Nephron (organoid): ENCODE results near the gene KIF1B.

Source experiments
- H3K27ac Mint-ChIP-seq, 3 experiments: 2 replicates each; pipeline ENCODE4 v1.8.0; 2020; ENCODE audit warnings: mixed read lengths in 3 of 3, mild to moderate bottlenecking in 2 of 3, moderate library complexity in 1 of 3
- H3K27me3 Mint-ChIP-seq: 2 replicates; pipeline ENCODE4 v1.8.0; 2021; ENCODE audit warnings: low read depth, mild to moderate bottlenecking, moderate library complexity, mixed read lengths
- H3K36me3 Mint-ChIP-seq: 2 replicates; pipeline ENCODE4 v1.8.0; 2020; ENCODE audit warnings: low read depth, mixed read lengths
- H3K4me1 Mint-ChIP-seq: 2 replicates; pipeline ENCODE4 v1.8.0; 2020; ENCODE audit warnings: mixed read lengths
- H3K4me3 Mint-ChIP-seq, 3 experiments: 2 replicates each; pipeline ENCODE4 v1.8.0; 2020; ENCODE audit warnings: mild to moderate bottlenecking in 3 of 3, mixed read lengths in 3 of 3, moderate library complexity in 2 of 3
- H3K9me3 Mint-ChIP-seq: 2 replicates; pipeline ENCODE4 v1.8.0; 2020; ENCODE audit warnings: mixed read lengths
- TF ChIP-seq, protein P1 (sequence below), 3 experiments: fragments of 200-600 bp; sonication (generic); IDR thresholded peaks; one replicate each; pipeline ENCODE4 v1.5.0; 2021; ENCODE audit warnings: antibody characterized with exemption in 3 of 3; ENCODE audit not compliant: unreplicated experiment in 3 of 3

The KIF1B gene

DNA sequence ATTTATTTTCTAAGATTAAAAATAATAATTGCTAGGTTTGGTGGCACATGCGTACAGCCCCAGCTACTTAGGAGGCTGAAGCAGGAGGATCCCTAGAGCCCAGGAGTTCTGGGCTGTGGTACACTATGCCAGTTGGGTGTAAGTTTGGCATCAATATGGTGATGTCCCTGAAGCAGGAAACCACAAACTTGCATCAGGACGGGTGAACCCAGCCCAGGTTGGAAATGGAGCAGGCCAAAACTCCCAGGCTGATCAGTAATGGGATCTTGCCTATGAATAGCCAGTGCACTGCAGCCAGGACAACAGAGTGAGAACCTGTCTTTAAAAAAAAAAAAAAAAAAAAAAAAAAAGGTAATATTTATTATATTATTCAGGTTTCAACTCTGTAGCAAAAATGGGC, 96.1 kb downstream of the KIF1B start:
- H3K27me3 Mint-ChIP-seq, result no peaks in the 10 kb centered on the region
- H3K27ac Mint-ChIP-seq, result no peak overlapping the region
- H3K36me3 Mint-ChIP-seq, result peaks cover 54% of the 10 kb centered on the region
- H3K4me3 Mint-ChIP-seq, result no peak overlapping the region
- peaks cover 28% of the 10 kb centered on the region for H3K4me1 Mint-ChIP-seq
- TF ChIP-seq, protein P1, sequence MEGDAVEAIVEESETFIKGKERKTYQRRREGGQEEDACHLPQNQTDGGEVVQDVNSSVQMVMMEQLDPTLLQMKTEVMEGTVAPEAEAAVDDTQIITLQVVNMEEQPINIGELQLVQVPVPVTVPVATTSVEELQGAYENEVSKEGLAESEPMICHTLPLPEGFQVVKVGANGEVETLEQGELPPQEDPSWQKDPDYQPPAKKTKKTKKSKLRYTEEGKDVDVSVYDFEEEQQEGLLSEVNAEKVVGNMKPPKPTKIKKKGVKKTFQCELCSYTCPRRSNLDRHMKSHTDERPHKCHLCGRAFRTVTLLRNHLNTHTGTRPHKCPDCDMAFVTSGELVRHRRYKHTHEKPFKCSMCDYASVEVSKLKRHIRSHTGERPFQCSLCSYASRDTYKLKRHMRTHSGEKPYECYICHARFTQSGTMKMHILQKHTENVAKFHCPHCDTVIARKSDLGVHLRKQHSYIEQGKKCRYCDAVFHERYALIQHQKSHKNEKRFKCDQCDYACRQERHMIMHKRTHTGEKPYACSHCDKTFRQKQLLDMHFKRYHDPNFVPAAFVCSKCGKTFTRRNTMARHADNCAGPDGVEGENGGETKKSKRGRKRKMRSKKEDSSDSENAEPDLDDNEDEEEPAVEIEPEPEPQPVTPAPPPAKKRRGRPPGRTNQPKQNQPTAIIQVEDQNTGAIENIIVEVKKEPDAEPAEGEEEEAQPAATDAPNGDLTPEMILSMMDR (IDR thresholded peaks at IDR 0.05; ENCODE audit: unreplicated experiment in 3 of 3), result no peak
- no peaks in the 10 kb centered on the region for H3K9me3 Mint-ChIP-seq

DNA sequence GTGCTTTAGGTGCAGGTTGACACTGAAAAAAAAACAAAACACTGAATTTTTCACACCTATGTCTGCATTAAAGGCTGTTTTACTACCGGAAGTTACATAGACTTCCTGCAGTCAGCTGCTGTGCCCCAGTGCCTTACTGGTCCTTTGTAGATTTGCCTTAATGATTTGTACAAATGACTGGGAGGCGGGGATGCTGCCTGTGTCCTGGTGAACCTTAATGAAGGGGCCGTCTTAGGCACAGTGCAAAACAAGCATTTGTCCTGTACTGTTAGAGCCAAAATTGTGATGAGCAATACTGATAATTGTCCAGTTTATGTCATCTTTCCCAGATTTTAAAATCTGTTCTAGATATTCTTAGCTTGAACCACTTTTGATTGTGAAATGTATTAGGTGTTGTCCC, 97.6 kb downstream of the KIF1B start:
- peaks cover 55% of the 10 kb centered on the region for H3K36me3 Mint-ChIP-seq
- TF ChIP-seq, protein P1 (IDR thresholded peaks at IDR 0.05; ENCODE audit: unreplicated experiment in 3 of 3), result no peak
- H3K4me1 Mint-ChIP-seq, result peaks cover 41% of the 10 kb centered on the region
- H3K4me3 Mint-ChIP-seq, result no peak overlapping the region
- H3K9me3 Mint-ChIP-seq, result no peaks in the 10 kb centered on the region
- H3K27me3 Mint-ChIP-seq, result no peaks in the 10 kb centered on the region
- H3K27ac Mint-ChIP-seq, result peak overlapping the region in 1 of 3 experiments; percentile 64

- Mint-ChIP-seq H3K36me3 (peaks cover 41% of the 10 kb centered on the region), H3K9me3 (no peaks in the 10 kb centered on the region), H3K27ac (peak overlapping the region in 2 of 3 experiments; percentile 8 to 22), H3K4me1 (peaks cover 41% of the 10 kb centered on the region), H3K27me3 (no peaks in the 10 kb centered on the region), H3K4me3 (no peak overlapping the region)
- TF ChIP-seq, protein P1 (IDR thresholded peaks at IDR 0.05; ENCODE audit: unreplicated experiment in 3 of 3), result no peak
These were observed 99.1 kb downstream of the KIF1B start for GRCh38 chr1:10309243-10310011.

- Mint-ChIP-seq H3K4me1 (peaks cover 10% of the 10 kb centered on the region), H3K27me3 (no peaks in the 10 kb centered on the region), H3K36me3 (peaks cover 14% of the 10 kb centered on the region), H3K4me3 (no peak overlapping the region), H3K27ac (no peak overlapping the region), H3K9me3 (no peaks in the 10 kb centered on the region)
- TF ChIP-seq, protein P1 (IDR thresholded peaks at IDR 0.05; ENCODE audit: unreplicated experiment in 3 of 3), result no peak
These were observed 106.4 kb downstream of the KIF1B start for GRCh38 chr1:10316752-10317151.

GRCh38 chr1:10319750-10320149, 109.4 kb downstream of the KIF1B start:
- Mint-ChIP-seq H3K36me3 (peaks cover 25% of the 10 kb centered on the region), H3K4me3 (no peak overlapping the region), H3K4me1 (no peaks in the 10 kb centered on the region), H3K27ac (no peak overlapping the region), H3K9me3 (no peaks in the 10 kb centered on the region), H3K27me3 (no peaks in the 10 kb centered on the region)
- TF ChIP-seq, protein P1 (IDR thresholded peaks at IDR 0.05; ENCODE audit: unreplicated experiment in 3 of 3), result no peak

DNA sequence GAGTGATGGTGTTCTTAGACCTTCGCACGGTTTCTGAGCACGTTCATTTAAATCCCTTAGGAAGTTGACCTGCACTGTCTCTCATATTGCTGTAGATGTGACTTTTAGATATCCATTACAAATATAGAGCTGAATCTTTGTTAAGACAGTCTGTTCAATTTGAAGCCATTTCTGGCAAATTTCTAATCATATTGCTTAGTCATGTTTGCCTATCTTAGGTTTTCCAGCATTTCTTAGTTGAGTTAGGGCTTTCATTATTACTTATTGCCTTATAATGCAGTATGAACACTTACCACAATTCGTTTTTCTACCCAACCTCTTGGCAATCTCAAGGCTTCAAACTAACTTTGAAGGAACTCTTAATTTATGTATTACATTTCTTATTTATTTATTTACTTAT, 110.0 kb downstream of the KIF1B start:
- Mint-ChIP-seq H3K36me3 (peaks cover 31% of the 10 kb centered on the region), H3K27ac (no peak overlapping the region), H3K9me3 (no peaks in the 10 kb centered on the region), H3K27me3 (no peaks in the 10 kb centered on the region), H3K4me1 (no peaks in the 10 kb centered on the region), H3K4me3 (no peak overlapping the region)
- TF ChIP-seq, protein P1 (IDR thresholded peaks at IDR 0.05; ENCODE audit: unreplicated experiment in 3 of 3), result no peak
